Stomach (tissue), 9 donors: ENCODE data around the gene XRCC4. TPM values are rescaled to one million over a fixed set of nuclear protein-coding genes. Genes with fewer than 3 reads are reported as not detected.

ENCODE experiments used
- DNase-seq, 2 donors: peaks; one replicate each; pipeline versions ENCODE4 v3.0.0 to v3.0.0-alpha.2; 2013 to 2019
- H3K27ac ChIP-seq, 5 donors: fragments of 200-600 bp in 4 of 5; sonication (generic) in 4 of 5; one replicate each; pipeline ENCODE4 v1.5.1; 2013 to 2019; ENCODE audit warnings: mild to moderate bottlenecking in 1 of 5, moderate library complexity in 1 of 5
- H3K27me3 ChIP-seq, 3 donors: fragments of 200-600 bp; sonication (generic); one replicate each; pipeline ENCODE4 v1.5.1; 2017 to 2019; ENCODE audit warnings: mixed run types in 1 of 3
- H3K36me3 ChIP-seq, 4 donors: fragments of 200-600 bp; sonication (generic); 1 replicate in 3 of 4; 2 replicates in 1 of 4; pipeline ENCODE4 v1.5.1; 2016 to 2019
- H3K4me1 ChIP-seq, 4 donors: fragments of 200-600 bp; sonication (generic); one replicate each; pipeline ENCODE4 v1.5.1; 2016 to 2019
- H3K4me3 ChIP-seq, 4 donors: fragments of 200-600 bp; sonication (generic) in 3 of 4; one replicate each; pipeline ENCODE4 v1.5.1; 2016 to 2019; ENCODE audit warnings: mild to moderate bottlenecking in 1 of 4
- H3K9me3 ChIP-seq, 4 donors: fragments of 200-600 bp; sonication (generic); one replicate each; pipeline ENCODE4 v1.5.1; 2016 to 2019
- EP300 ChIP-seq: sonication (generic); formaldehyde crosslinking; IDR thresholded peaks from one replicate; pipeline ENCODE4 v1.6.1; 2017; ENCODE audit warnings: antibody characterized with exemption
- POLR2A ChIP-seq, 4 donors: fragments of 450-650 bp; IDR thresholded peaks; one replicate each; pipeline ENCODE4 v1.6.1; 2016; ENCODE audit warnings: antibody characterized with exemption in 4 of 4, control low read depth in 2 of 4, mild to moderate bottlenecking in 1 of 4, moderate library complexity in 1 of 4
- POLR2AphosphoS5 ChIP-seq, 3 donors: sonication (generic); formaldehyde crosslinking; IDR thresholded peaks; one replicate each; pipeline ENCODE4 v1.6.1; 2016; ENCODE audit warnings: antibody characterized with exemption in 3 of 3
- WGBS, 5 donors: extraction: QIAGEN DNeasy Blood & Tissue Kit in 3 of 5; methylation state at CpG; one replicate each; pipeline versions ENCODE4 v1.1.5 to v1.1.7; 2013 to 2018; 5-methylcytosine and 5-hydroxymethylcytosine counted together
- intact Hi-C: fragments of 100-400 bp; cut with DNase I; formaldehyde crosslinking; loops from one replicate; pipeline ENCODE4 v1.15.1; 2023; ENCODE audit warnings: low total_unique reads
- polyA plus RNA-seq, 3 donors: library from polyadenylated mRNA; stranded (reverse); fragments of 200-250 nt; gene quantifications; one replicate each; pipeline ENCODE4 v1.2.3, GENCODE V29; 2013
- total RNA-seq, 5 donors: library from RNA; depleted of rRNA; stranded (reverse); fragments of >200 nt; gene quantifications; one replicate each; pipeline versions ENCODE4 v1.1.0 to v1.2.3, GENCODE V29; 2014 to 2016
- TF ChIP-seq, protein P1 (sequence below), 7 experiments: fragments of 450-650 bp in 4 of 7; fragments of 200-600 bp in 3 of 7; sonication (generic) in 3 of 7; IDR thresholded peaks; one replicate each; pipeline ENCODE4 v1.5.1; 2016 to 2019; ENCODE audit warnings: antibody characterized with exemption in 7 of 7, control low read depth in 2 of 7, mild to moderate bottlenecking in 1 of 7
- donor health status: healthy with polysubstance abuse.
- donor health status: Bipolar disorder and iron deficiency.
- donor health status: healthy.

Gene XRCC4
- total and polyA plus RNA-seq, 8 donors = 0.45 to 14.2 (median 8.4) TPM; not detected in 1

DNA sequence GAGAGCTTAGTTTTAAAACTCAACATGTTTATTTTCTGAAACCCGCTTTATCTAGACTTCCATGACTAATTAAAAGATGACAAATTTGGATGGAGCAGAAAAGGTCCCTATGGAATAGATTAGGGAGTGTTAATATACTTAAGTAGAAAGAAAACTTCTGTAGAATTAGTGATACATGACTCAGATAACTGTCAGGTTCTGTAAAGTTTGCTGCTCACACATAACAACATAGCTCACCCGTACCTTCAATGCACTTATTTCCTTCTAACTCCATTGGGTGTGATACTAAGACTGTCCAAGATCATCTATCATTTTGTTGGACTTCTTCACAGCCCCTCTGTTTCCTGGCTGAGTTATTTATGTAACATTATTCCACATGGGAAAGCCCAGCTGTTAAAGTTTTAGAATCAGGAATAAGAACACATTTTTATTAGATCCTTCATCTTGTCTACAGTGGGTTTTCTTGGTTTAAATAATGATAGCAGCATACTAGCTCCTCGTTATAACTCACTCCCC, 27.9 kb upstream of the XRCC4 start:
- H3K27me3 ChIP-seq = no peaks in the 10 kb centered on the region
- peaks cover 0 to 32% (median 11%) of the 10 kb centered on the region in 4 donors for H3K36me3 ChIP-seq
- TF ChIP-seq POLR2A (IDR thresholded peaks at IDR 0.05) (no peak), POLR2AphosphoS5 (IDR thresholded peaks at IDR 0.05) (no peak), EP300 (no peak)
- TF ChIP-seq, protein P1, sequence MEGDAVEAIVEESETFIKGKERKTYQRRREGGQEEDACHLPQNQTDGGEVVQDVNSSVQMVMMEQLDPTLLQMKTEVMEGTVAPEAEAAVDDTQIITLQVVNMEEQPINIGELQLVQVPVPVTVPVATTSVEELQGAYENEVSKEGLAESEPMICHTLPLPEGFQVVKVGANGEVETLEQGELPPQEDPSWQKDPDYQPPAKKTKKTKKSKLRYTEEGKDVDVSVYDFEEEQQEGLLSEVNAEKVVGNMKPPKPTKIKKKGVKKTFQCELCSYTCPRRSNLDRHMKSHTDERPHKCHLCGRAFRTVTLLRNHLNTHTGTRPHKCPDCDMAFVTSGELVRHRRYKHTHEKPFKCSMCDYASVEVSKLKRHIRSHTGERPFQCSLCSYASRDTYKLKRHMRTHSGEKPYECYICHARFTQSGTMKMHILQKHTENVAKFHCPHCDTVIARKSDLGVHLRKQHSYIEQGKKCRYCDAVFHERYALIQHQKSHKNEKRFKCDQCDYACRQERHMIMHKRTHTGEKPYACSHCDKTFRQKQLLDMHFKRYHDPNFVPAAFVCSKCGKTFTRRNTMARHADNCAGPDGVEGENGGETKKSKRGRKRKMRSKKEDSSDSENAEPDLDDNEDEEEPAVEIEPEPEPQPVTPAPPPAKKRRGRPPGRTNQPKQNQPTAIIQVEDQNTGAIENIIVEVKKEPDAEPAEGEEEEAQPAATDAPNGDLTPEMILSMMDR (IDR thresholded peaks at IDR 0.05) = no peak
- intact Hi-C loops = no loop called here
- DNase-seq = peak in 1 of 2 donors; percentile 56
- H3K4me1 ChIP-seq = no peaks in the 10 kb centered on the region
- H3K9me3 ChIP-seq = no peaks in the 10 kb centered on the region
- WGBS, 5 donors = 68 to 85% (median 71%) methylated on average over 3 of the region's 3 CpGs
- no peak overlapping the region for H3K27ac ChIP-seq
- H3K4me3 ChIP-seq = no peak overlapping the region

DNA sequence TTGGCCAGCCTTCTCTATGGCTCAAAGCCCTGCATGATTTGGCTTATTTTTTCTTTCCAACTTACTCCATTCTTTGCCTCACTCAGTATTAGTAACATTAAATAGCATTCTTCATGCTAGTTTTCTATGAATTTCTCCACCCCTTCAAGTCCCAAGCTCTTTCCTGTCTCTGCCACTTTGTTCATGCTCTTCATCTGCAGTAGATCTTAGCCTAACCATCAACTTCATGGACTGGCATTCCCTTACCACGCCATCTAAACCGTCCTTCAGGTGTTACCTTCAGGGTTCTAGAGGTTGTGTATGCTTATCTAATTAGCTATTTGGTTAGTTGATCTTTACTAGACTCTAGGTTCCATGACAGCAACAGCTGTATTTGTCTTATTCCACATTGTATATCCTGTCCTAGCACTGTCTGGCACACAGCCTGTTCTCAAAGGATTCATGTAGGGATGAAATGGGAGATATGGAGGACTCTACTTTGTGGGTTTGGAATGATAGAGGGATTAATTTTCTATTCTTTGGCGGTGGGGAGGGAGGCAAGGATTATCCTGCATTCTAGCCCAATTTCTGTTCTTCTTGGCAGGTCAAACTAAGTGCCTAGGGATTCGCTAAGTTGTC, 26.5 kb upstream of the XRCC4 start:
- H3K27ac ChIP-seq = no peak overlapping the region
- TF ChIP-seq, protein P1 (IDR thresholded peaks at IDR 0.05) = no peak
- H3K9me3 ChIP-seq = no peaks in the 10 kb centered on the region
- no peak for DNase-seq
- no peaks in the 10 kb centered on the region for H3K4me1 ChIP-seq
- no peak overlapping the region for H3K4me3 ChIP-seq
- intact Hi-C loops = no loop called here
- H3K27me3 ChIP-seq = no peaks in the 10 kb centered on the region
- 83 to 94% (median 90%) methylated on average over 4 of the region's 4 CpGs for WGBS, 5 donors
- H3K36me3 ChIP-seq = peaks cover 0 to 45% (median 17%) of the 10 kb centered on the region in 4 donors

DNA sequence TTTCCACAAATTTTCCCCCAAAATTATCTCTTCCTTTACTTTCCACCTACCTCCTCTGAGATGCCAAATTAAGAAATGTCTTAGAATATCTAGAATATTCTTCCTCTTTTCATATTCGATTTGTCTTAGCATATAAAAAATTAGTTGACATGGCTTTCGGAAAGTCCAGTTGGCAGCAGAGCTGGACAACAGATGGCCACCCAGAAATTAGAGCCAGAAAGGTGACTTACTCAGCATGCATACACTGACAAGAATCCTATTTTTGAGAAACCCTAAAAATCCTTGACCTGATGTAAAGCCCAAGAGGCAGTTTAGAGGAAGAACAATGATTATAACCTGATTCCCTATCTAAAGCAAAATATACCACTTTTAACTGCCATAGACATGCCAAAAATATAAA, 22.2 kb upstream of the XRCC4 start:
- H3K27ac ChIP-seq = no peak overlapping the region
- TF ChIP-seq, protein P1 (IDR thresholded peaks at IDR 0.05) = no peak
- TF ChIP-seq POLR2A (IDR thresholded peaks at IDR 0.05) (no peak), EP300 (no peak), POLR2AphosphoS5 (IDR thresholded peaks at IDR 0.05) (no peak)
- 91 to 96% (median 94%) methylated on average over 2 of the region's 2 CpGs for WGBS, 5 donors
- no peak for DNase-seq
- intact Hi-C loops = no loop called here
- H3K4me1 ChIP-seq = no peaks in the 10 kb centered on the region
- no peak overlapping the region for H3K4me3 ChIP-seq
- H3K27me3 ChIP-seq = no peaks in the 10 kb centered on the region
- H3K36me3 ChIP-seq = peaks cover 0 to 63% (median 17%) of the 10 kb centered on the region in 4 donors
- no peaks in the 10 kb centered on the region for H3K9me3 ChIP-seq

DNA sequence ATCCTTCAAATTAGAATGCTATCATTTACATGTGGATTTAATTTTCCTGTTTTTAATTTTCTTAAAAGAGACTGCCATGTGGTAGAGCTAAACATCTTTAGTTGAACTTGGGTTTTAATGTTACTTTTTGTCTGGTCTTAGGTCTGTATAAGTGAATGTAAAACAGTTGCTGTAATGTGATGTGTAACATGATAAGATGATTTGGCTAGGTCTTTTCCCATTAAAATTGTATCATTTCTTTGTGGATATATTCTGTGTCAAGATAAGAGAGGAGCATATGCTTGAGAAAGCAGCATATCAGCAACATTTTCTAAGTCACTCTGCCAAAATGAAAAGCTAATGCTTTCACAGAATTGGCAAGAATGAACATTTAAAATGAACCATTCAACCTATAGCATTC, 18.6 kb upstream of the XRCC4 start:
- peak in 1 of 2 donors; percentile 41 for DNase-seq
- Histone ChIP-seq H3K4me3 (no peak overlapping the region), H3K36me3 (peaks cover 0 to 58% (median 28%) of the 10 kb centered on the region in 4 donors), H3K9me3 (no peaks in the 10 kb centered on the region), H3K27ac (no peak overlapping the region), H3K27me3 (no peaks in the 10 kb centered on the region), H3K4me1 (no peaks in the 10 kb centered on the region)
- TF ChIP-seq POLR2AphosphoS5 (IDR thresholded peaks at IDR 0.05) (no peak), EP300 (no peak), POLR2A (IDR thresholded peaks at IDR 0.05) (no peak)
- TF ChIP-seq, protein P1 (IDR thresholded peaks at IDR 0.05) = no peak
- intact Hi-C loops = no loop called here
